GM12865 (cell line): ENCODE measurements around the gene ITPR1.

Experiments
- DNase-seq: peaks from one replicate; pipeline ENCODE4 v3.0.0; 2010; ENCODE audit warnings: low read depth
- H3K4me3 ChIP-seq: 2 replicates; pipeline ENCODE4 v1.5.1; 2011; ENCODE audit warnings: mild to moderate bottlenecking, low read depth, low read length, control low read depth
- TF ChIP-seq, protein P1 (sequence below): IDR thresholded peaks from 2 replicates; pipeline ENCODE4 v1.5.1; 2011; ENCODE audit warnings: low read length, control low read depth, low read depth, inconsistent platforms; ENCODE audit not compliant: insufficient read depth; ENCODE audit errors: missing control alignments

The ITPR1 gene

DNA sequence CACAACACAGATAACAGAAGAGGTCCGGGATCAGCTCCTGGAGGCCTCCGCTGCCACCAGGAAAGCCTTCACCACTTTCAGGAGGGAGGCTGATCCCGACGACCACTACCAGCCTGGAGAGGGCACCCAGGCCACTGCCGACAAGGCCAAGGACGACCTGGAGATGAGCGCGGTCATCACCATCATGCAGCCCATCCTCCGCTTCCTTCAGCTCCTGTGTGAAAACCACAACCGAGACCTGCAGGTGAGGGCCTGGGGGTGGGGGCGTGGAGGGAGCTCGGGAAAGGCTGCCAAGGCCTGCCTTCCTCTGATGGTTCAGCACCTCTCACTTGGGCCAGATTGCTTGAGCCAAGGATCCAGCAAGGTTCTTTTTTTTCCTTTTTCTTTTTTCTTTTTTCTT lies 275.4 kb downstream of the ITPR1 start:
- TF ChIP-seq, protein P1, sequence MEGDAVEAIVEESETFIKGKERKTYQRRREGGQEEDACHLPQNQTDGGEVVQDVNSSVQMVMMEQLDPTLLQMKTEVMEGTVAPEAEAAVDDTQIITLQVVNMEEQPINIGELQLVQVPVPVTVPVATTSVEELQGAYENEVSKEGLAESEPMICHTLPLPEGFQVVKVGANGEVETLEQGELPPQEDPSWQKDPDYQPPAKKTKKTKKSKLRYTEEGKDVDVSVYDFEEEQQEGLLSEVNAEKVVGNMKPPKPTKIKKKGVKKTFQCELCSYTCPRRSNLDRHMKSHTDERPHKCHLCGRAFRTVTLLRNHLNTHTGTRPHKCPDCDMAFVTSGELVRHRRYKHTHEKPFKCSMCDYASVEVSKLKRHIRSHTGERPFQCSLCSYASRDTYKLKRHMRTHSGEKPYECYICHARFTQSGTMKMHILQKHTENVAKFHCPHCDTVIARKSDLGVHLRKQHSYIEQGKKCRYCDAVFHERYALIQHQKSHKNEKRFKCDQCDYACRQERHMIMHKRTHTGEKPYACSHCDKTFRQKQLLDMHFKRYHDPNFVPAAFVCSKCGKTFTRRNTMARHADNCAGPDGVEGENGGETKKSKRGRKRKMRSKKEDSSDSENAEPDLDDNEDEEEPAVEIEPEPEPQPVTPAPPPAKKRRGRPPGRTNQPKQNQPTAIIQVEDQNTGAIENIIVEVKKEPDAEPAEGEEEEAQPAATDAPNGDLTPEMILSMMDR = no peak
- no peak for DNase-seq
- no peak overlapping the region for H3K4me3 ChIP-seq

DNA sequence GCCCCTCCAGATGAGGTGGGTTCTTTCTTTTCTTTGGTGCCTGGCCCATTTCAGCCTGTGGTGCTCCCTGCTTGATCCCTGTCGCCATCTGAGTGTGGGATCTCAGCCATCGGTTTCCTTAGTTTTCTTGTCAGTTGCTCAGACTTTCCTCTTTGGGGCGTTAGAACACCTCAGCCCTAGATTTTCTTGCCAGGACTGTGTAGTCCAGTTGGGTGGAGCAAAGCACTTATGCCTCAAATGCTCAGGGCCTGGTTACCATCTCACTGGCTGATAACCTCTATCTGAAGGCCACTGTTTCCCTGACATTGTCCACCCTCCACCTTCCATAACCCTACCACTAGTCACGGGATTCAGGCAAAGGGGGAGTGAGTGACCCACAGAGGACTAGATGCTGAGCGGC lies 277.4 kb downstream of the ITPR1 start:
- no peak for DNase-seq
- TF ChIP-seq, protein P1 = no peak

DNA sequence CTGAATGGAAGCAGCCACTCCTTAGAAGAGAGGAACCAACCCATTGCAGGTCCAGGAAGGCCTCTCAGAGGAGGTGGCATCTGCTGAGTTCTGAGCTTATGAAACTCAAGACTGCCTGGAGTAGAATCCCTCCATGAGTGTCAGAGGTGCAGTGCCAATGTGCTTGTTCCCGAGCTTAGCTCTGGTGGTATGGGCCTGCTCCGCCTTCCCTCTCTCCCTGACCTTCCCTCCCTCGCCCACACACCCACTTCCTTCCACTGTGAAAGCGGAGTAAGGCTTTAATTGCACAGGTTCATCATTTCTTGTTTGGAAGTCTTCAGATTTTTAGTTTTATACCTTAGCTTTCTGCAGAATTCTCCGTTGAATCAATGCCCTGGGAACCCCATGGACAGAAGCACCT lies 278.1 kb downstream of the ITPR1 start:
- DNase-seq = no peak
- TF ChIP-seq, protein P1 = no peak
- no peak overlapping the region for H3K4me3 ChIP-seq

More for the DNA sequence above, 277.4 kb downstream of the ITPR1 start:
- no peak overlapping the region for H3K4me3 ChIP-seq

DNA sequence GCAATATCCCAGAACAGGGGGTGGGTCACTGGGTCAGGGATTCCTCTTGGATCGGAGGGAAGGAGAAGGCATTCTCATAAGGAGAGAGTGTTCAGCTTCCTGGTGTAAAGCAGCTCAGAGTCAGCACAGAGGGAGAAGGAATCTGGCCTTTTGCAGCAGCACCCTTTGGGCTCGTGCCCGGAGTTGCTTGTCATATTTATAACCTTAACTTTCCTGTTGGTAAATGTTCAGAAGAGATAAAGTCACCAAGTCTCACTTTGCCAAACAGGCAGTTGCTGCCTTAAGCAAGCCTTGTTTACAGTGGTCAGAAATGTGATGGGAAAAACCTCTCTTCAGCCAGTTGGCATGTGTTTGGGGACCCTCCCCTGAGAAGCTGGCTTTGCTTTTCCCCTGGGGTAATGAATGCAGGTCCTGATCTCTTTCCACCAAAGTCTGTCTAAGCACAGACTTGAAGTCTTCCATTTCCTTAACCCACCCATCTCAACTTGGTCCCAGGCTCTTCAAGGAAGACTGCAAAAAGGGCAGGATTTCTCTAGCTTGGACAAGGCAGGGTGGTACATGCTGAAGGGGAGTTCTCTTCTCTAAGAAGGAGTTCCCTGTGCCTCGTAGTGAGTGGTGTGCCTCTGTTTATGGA lies 279.1 kb downstream of the ITPR1 start:
- TF ChIP-seq, protein P1 = no peak
- H3K4me3 ChIP-seq = no peak overlapping the region
- DNase-seq = no peak

DNA sequence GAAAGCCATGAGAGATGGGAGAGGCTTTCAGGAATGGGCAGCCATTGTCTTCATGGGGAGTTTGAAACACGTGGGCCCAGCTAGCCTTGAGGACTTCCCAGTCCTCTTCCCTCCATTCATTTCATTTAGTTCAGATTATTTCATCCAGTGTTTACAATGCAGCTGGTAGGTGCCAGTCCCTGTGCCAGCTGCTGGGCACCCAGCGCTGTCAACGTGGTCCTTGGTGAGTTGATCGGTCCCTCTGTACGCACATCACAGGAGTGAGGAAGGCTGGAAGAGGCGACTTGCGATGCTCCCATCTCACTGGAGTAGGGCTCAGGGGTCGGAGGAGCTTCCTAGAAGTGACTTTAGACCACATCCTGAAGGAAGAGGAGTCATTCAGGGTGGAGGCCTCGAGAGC lies 279.7 kb downstream of the ITPR1 start:
- no peak for DNase-seq
- no peak overlapping the region for H3K4me3 ChIP-seq
- TF ChIP-seq, protein P1 = no peak

DNA sequence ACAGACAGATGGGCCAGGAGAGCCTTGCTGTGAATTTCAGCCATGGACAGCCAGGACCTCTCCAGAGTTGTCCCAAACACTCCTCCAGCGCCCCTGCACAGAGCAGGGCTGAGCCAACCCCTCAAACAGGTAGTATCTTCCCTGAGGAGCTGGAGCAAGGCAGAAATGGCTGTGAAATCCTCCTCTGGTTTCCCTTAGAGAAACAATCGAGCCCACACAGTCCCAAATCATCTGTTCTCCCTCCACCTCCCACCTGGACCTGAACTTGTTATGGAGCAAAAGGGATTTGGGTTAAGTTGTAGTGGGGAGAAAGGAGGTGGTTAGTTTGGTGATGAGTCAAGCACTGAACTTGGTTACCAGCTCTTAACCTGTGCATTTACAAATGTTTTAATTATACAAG lies 280.4 kb downstream of the ITPR1 start:
- TF ChIP-seq, protein P1 = no peak
- H3K4me3 ChIP-seq = no peak overlapping the region
- no peak for DNase-seq

DNA sequence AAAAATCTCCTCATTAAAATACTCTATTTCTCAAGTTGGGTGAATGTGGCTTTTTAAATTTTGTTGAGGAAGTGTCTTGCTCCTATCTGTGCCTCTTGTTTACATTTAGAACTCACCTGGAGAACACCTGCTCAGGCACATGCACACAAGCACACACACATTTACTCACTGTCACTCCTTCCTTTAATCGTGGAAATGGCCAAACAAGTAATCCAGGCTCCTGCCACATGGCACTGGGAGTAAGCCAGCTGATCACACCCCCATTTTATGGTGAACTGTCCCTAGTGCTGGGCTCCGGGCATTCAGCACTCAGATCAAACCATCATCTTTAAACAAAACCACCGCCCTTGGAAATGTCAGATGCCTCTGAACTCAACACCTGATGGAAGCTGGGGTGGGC lies 281.4 kb downstream of the ITPR1 start:
- no peak for DNase-seq
- TF ChIP-seq, protein P1 = no peak
- no peak overlapping the region for H3K4me3 ChIP-seq
